HTR-8/SVneo (cell line): Measurements from ENCODE around the gene KRTAP7-1.

Source experiments
- DNase-seq: peaks from one replicate; pipeline ENCODE4 v3.0.0; 2011; ENCODE audit warnings: low spot score, mixed read lengths; ENCODE audit not compliant: insufficient read length
- FAIRE-seq: peaks from 2 replicates; lab custom pipeline; 2011; peaks lifted over from hg19 to GRCh38; lab: Jason Lieb, UNC

KRTAP7-1 gene

GRCh38 chr21:30829659-30830058 lies at the start of gene KRTAP7-1:
TSS of gene KRTAP7-1 (minus strand) at chr21:30829759. CDS start at chr21:30829698, 61 bp downstream.
- FAIRE-seq (no peak), DNase-seq (no peak)

- no peak for FAIRE-seq
- no peak for DNase-seq
These were observed 45.0 kb upstream of the KRTAP7-1 start for GRCh38 chr21:30874526-30874925.

GRCh38 chr21:30847627-30848500 lies 18.3 kb upstream of the KRTAP7-1 start:
- DNase-seq: no peak
- FAIRE-seq: no peak

GRCh38 chr21:30842990-30843389 lies 13.4 kb upstream of the KRTAP7-1 start:
- FAIRE-seq: no peak
- no peak for DNase-seq

- peak; percentile 19 for DNase-seq
- FAIRE-seq: no peak
These were observed 9.7 kb upstream of the KRTAP7-1 start for GRCh38 chr21:30839304-30839703.

GRCh38 chr21:30838536-30838935 lies 9.0 kb upstream of the KRTAP7-1 start:
- no peak for DNase-seq
- no peak for FAIRE-seq

- DNase-seq (no peak), FAIRE-seq (no peak)
These were observed 1.7 kb upstream of the KRTAP7-1 start for GRCh38 chr21:30831194-30831765.

GRCh38 chr21:30818837-30819610 lies 10.5 kb downstream of the KRTAP7-1 start:
- DNase-seq (no peak), FAIRE-seq (no peak)

GRCh38 chr21:30813174-30813573 lies 16.4 kb downstream of the KRTAP7-1 start, which contains the start of gene KRTAP8-1:
TSS of gene KRTAP8-1 (minus strand) at chr21:30813274. CDS start at chr21:30813220, 54 bp downstream.
- no peak for DNase-seq
- FAIRE-seq: no peak

- DNase-seq (no peak), FAIRE-seq (no peak)
These were observed 29.0 kb downstream of the KRTAP7-1 start for GRCh38 chr21:30800605-30801004.

- FAIRE-seq (no peak), DNase-seq (no peak)
These were observed 35.8 kb downstream of the KRTAP7-1 start for GRCh38 chr21:30793581-30794314.

- DNase-seq (no peak), FAIRE-seq (no peak)
These were observed 50.3 kb downstream of the KRTAP7-1 start for GRCh38 chr21:30779249-30779648.
